Skeletal muscle cell (primary cell): ENCODE measurements around the gene TCFL5.

ENCODE experiments used
- DNase-seq: peaks from one replicate; pipeline ENCODE4 v3.0.0-alpha.2; 2010; ENCODE audit warnings: low read depth
- H3K4me3 ChIP-seq: 2 replicates; pipeline ENCODE4 v1.5.1; 2011; ENCODE audit warnings: low read depth, mild to moderate bottlenecking, control low read depth, low read length, moderate library complexity

The TCFL5 gene

GRCh38 chr20:62816884-62817873, 44.4 kb downstream of the TCFL5 start, which contains the start of gene COL9A3:
Gene COL9A3, plus strand, starts transcription at chr20:62817050. Its CDS starts 15 bp downstream, at chr20:62817065.
- no peak for DNase-seq
- H3K4me3 ChIP-seq: peak within 1 kb of the TSS; percentile 37

GRCh38 chr20:62816031-62816883, 45.4 kb downstream of the TCFL5 start:
- H3K4me3 ChIP-seq: peak overlapping the region; percentile 37

GRCh38 chr20:62815066-62815991, 46.3 kb downstream of the TCFL5 start:
- DNase-seq: no peak
- no peak overlapping the region for H3K4me3 ChIP-seq

More at GRCh38 chr20:62816031-62816883, 45.4 kb downstream of the TCFL5 start:
- DNase-seq: no peak

GRCh38 chr20:62814709-62815065, 46.9 kb downstream of the TCFL5 start:
- no peak overlapping the region for H3K4me3 ChIP-seq
- DNase-seq: no peak

GRCh38 chr20:62814060-62814708, 47.4 kb downstream of the TCFL5 start:
- no peak overlapping the region for H3K4me3 ChIP-seq
- no peak for DNase-seq

- H3K4me3 ChIP-seq: no peak overlapping the region
- DNase-seq: no peak
Measured at GRCh38 chr20:62813588-62813987, 48.0 kb downstream of the TCFL5 start.

- H3K4me3 ChIP-seq: no peak overlapping the region
- no peak for DNase-seq
Measured at GRCh38 chr20:62812907-62813200, 48.8 kb downstream of the TCFL5 start.

GRCh38 chr20:62812181-62812906, 49.3 kb downstream of the TCFL5 start:
- DNase-seq: no peak
- H3K4me3 ChIP-seq: no peak overlapping the region

GRCh38 chr20:62811720-62812119, 49.9 kb downstream of the TCFL5 start:
- no peak overlapping the region for H3K4me3 ChIP-seq
- no peak for DNase-seq

- H3K4me3 ChIP-seq: no peak overlapping the region
- no peak for DNase-seq
Measured at GRCh38 chr20:62811320-62811719, 50.3 kb downstream of the TCFL5 start.

- no peak for DNase-seq
- no peak overlapping the region for H3K4me3 ChIP-seq
Measured at GRCh38 chr20:62809530-62810428, 51.8 kb downstream of the TCFL5 start.

- H3K4me3 ChIP-seq: no peak overlapping the region
- no peak for DNase-seq
Measured at GRCh38 chr20:62808211-62808865, 53.3 kb downstream of the TCFL5 start.

GRCh38 chr20:62807444-62808210, 54.0 kb downstream of the TCFL5 start:
- H3K4me3 ChIP-seq: no peak overlapping the region
- DNase-seq: no peak

- H3K4me3 ChIP-seq: peak overlapping the region; percentile 76
- no peak for DNase-seq
Measured at GRCh38 chr20:62806383-62807050, 55.1 kb downstream of the TCFL5 start.

GRCh38 chr20:62805711-62806382, 55.8 kb downstream of the TCFL5 start:
- H3K4me3 ChIP-seq: peak overlapping the region; percentile 76
- DNase-seq: no peak
